CD14-positive monocyte (primary cell): ENCODE results near the gene TBC1D30. TPM values are rescaled to one million over a fixed set of nuclear protein-coding genes. Genes with fewer than 3 reads are reported as not detected.

Experiments
- DNase-seq, 3 donors: peaks; one replicate each; pipeline ENCODE4 v3.0.0-alpha.2; 2011 to 2022
- H2AFZ ChIP-seq: 2 replicates; pipeline ENCODE4 v1.6.0; 2012; ENCODE audit warnings: mild to moderate bottlenecking, low read depth, low read length, inconsistent platforms; ENCODE audit not compliant: insufficient read depth, poor library complexity, severe bottlenecking
- H3K27ac ChIP-seq, 2 donors: 1 replicate in 1 of 2; 2 replicates in 1 of 2; pipeline ENCODE4 v1.5.1; 2012 to 2013; ENCODE audit warnings: low read length in 2 of 2, control low read depth in 1 of 2, inconsistent platforms in 1 of 2, low read depth in 1 of 2, mild to moderate bottlenecking in 1 of 2
- H3K27me3 ChIP-seq, 2 donors: one replicate each; pipeline versions ENCODE4 v1.6.0 to v1.6.1; 2011 to 2013; ENCODE audit warnings: low read length in 2 of 2; ENCODE audit not compliant: control insufficient read depth in 2 of 2, insufficient read depth in 2 of 2
- H3K36me3 ChIP-seq, 2 donors: replicated peaks in 1 of 2; 1 replicate in 1 of 2; 2 replicates in 1 of 2; pipeline versions ENCODE4 v1.5.1 to v1.6.1; 2012 to 2013; ENCODE audit warnings: low read length in 2 of 2, control low read depth in 1 of 2, inconsistent platforms in 1 of 2, mild to moderate bottlenecking in 1 of 2; ENCODE audit not compliant: insufficient read depth in 2 of 2, control insufficient read depth in 1 of 2
- H3K4me1 ChIP-seq, 2 donors: 1 replicate in 1 of 2; 2 replicates in 1 of 2; pipeline versions ENCODE4 v1.5.1 to v1.6.1; 2012 to 2013; ENCODE audit warnings: low read length in 2 of 2, control low read depth in 1 of 2, inconsistent platforms in 1 of 2, mild to moderate bottlenecking in 1 of 2, moderate library complexity in 1 of 2; ENCODE audit not compliant: insufficient read depth in 2 of 2, control insufficient read depth in 1 of 2
- H3K4me2 ChIP-seq: replicated peaks from 2 replicates; pipeline ENCODE3; 2012; ENCODE audit warnings: low read length, moderate library complexity, mild to moderate bottlenecking; ENCODE audit not compliant: poor library complexity, severe bottlenecking; ENCODE audit errors: extremely low read depth
- H3K4me3 ChIP-seq, 3 experiments: fragments of 200-600 bp in 1 of 3; sonication (generic) in 1 of 3; replicated peaks in 1 of 3; 1 replicate in 2 of 3; 2 replicates in 1 of 3; pipeline ENCODE4 v1.5.1; 2011 to 2013; ENCODE audit warnings: low read length in 3 of 3, mild to moderate bottlenecking in 3 of 3, control low read depth in 2 of 3, low read depth in 2 of 3, inconsistent platforms in 1 of 3, moderate library complexity in 1 of 3
- H3K79me2 ChIP-seq: 2 replicates; pipeline ENCODE4 v1.6.0; 2012; ENCODE audit warnings: mild to moderate bottlenecking, control low read depth, inconsistent platforms, low read length, moderate library complexity; ENCODE audit not compliant: insufficient read depth
- H3K9ac ChIP-seq: 2 replicates; pipeline ENCODE4 v1.6.0; 2017; ENCODE audit warnings: low read length, mild to moderate bottlenecking; ENCODE audit not compliant: insufficient read depth, poor library complexity, severe bottlenecking
- H3K9me3 ChIP-seq, 2 donors: replicated peaks in 1 of 2; 1 replicate in 1 of 2; 2 replicates in 1 of 2; pipeline versions ENCODE4 v1.5.1 to v1.6.1; 2012 to 2013; ENCODE audit warnings: low read length in 2 of 2, control low read depth in 1 of 2; ENCODE audit not compliant: control insufficient read depth in 1 of 2, insufficient read depth in 1 of 2
- H4K20me1 ChIP-seq: 2 replicates; pipeline ENCODE4 v1.6.0; 2012; ENCODE audit warnings: mild to moderate bottlenecking, low read length, control low read depth, moderate library complexity; ENCODE audit not compliant: insufficient read depth
- H3K27ac Mint-ChIP-seq, 7 donors: one replicate each; pipeline ENCODE4 v1.8.0; 2020; ENCODE audit warnings: mild to moderate bottlenecking in 7 of 7, mixed read lengths in 7 of 7, moderate library complexity in 6 of 7, inconsistent platforms in 2 of 7
- H3K27me3 Mint-ChIP-seq, 3 donors: one replicate each; pipeline ENCODE4 v1.8.0; 2021 to 2022; ENCODE audit warnings: low read depth in 3 of 3, mild to moderate bottlenecking in 3 of 3, mixed read lengths in 3 of 3, moderate library complexity in 3 of 3, inconsistent platforms in 1 of 3
- H3K36me3 Mint-ChIP-seq, 2 donors: one replicate each; pipeline ENCODE4 v1.8.0; 2020; ENCODE audit warnings: mixed read lengths in 2 of 2, inconsistent platforms in 1 of 2, mild to moderate bottlenecking in 1 of 2
- H3K4me1 Mint-ChIP-seq: one replicate; pipeline ENCODE4 v1.8.0; 2020; ENCODE audit warnings: mild to moderate bottlenecking, mixed read lengths
- H3K4me3 Mint-ChIP-seq, 2 donors: one replicate each; pipeline ENCODE4 v1.8.0; 2020; ENCODE audit warnings: mild to moderate bottlenecking in 2 of 2, mixed read lengths in 2 of 2, moderate library complexity in 1 of 2
- H3K9me3 Mint-ChIP-seq, 7 donors: one replicate each; pipeline ENCODE4 v1.8.0; 2020 to 2022; ENCODE audit warnings: mixed read lengths in 7 of 7, mild to moderate bottlenecking in 6 of 7, moderate library complexity in 6 of 7, inconsistent platforms in 2 of 7
- WGBS: methylation state at CpG from one replicate; pipeline ENCODE4 v1.1.5; 2013; ENCODE audit warnings: missing lambda C conversion rate; ENCODE audit not compliant: insufficient coverage; 5-methylcytosine and 5-hydroxymethylcytosine counted together
- intact Hi-C, 2 donors: fragments of 100-400 bp; cut with micrococcal nuclease; formaldehyde crosslinking; loops; one replicate each; pipeline versions ENCODE4 v1.15.0 to v1.15.1; 2023
- polyA plus RNA-seq, 3 donors: library from polyadenylated mRNA; depleted of rRNA in 1 of 3; unstranded in 2 of 3; stranded (reverse) in 1 of 3; fragments of 300-500 nt in 2 of 3; fragments of >200 nt in 1 of 3; fragmentation: Illumina TruSeq in 2 of 3; gene quantifications; 1 replicate in 2 of 3; 2 replicates in 1 of 3; pipeline ENCODE4 v1.2.3, GENCODE V29; 2012 to 2021
- TF ChIP-seq, protein P1 (sequence below): fragments of 200-600 bp; IDR thresholded peaks from one replicate; pipeline ENCODE4 v1.8.0; 2022; ENCODE audit warnings: antibody characterized with exemption, mild to moderate bottlenecking

The TBC1D30 gene
- polyA plus RNA-seq, 3 donors, result 1.1 to 2.8 (median 2.7) TPM

DNA sequence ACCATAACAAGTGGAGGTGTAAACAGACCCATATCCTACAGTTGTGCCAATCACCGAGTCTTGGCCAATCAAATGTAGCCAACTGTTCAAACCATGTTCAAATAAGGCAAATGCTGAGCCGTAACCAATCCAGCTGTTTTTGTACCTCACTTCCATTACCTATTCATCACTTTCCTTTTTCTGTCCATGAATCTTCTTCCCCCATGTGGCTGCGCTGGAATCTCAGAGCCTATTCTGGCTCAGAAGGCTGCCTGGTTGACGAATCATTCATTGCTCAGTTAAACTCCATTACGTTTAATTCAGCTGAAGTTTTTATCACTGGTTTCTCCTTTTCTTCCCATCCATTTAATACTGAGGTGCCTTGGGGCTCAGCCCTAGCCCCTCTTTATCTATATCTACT, 71.1 kb downstream of the TBC1D30 start:
- Histone ChIP-seq H3K4me2 (no peak overlapping the region), H3K4me1 (no peaks in the 10 kb centered on the region)
- 90% methylated on average over 5 of the region's 5 CpGs for WGBS

DNA sequence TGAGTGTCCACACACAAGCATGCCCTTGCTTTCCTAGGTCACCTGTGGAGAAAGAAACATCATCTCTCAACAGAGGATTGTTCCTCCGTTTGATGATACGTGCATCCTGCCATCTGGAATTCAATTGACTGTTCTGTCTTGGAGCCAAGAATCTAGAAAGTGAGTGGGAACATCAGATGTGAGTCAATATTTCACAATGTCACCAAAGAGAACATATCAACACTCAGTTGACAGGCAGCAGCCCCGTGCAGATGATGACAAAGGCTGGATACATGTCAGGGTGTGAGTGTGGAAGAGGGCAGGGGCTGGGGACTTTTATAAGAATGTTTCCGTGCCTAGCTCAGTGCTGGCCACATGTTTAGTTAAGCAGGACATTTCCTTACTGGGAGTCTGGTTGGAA, 76.1 kb downstream of the TBC1D30 start:
- no peak overlapping the region for H3K27ac Mint-ChIP-seq

More for the DNA sequence above, 71.1 kb downstream of the TBC1D30 start:
- no peak for DNase-seq
- no peak overlapping the region for H2AFZ ChIP-seq
- H3K27me3 ChIP-seq, result peaks cover 21% of the 10 kb centered on the region in 2 donors
- intact Hi-C loops, result no loop called here
- no peaks in the 10 kb centered on the region for H3K9me3 Mint-ChIP-seq
- H3K9ac ChIP-seq, result no peak overlapping the region
- no peak overlapping the region for H3K4me3 ChIP-seq
- H3K79me2 ChIP-seq, result no peaks in the 10 kb centered on the region
- TF ChIP-seq, protein P1, sequence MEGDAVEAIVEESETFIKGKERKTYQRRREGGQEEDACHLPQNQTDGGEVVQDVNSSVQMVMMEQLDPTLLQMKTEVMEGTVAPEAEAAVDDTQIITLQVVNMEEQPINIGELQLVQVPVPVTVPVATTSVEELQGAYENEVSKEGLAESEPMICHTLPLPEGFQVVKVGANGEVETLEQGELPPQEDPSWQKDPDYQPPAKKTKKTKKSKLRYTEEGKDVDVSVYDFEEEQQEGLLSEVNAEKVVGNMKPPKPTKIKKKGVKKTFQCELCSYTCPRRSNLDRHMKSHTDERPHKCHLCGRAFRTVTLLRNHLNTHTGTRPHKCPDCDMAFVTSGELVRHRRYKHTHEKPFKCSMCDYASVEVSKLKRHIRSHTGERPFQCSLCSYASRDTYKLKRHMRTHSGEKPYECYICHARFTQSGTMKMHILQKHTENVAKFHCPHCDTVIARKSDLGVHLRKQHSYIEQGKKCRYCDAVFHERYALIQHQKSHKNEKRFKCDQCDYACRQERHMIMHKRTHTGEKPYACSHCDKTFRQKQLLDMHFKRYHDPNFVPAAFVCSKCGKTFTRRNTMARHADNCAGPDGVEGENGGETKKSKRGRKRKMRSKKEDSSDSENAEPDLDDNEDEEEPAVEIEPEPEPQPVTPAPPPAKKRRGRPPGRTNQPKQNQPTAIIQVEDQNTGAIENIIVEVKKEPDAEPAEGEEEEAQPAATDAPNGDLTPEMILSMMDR, result no peak
- no peak overlapping the region for H3K27ac ChIP-seq
- H3K27ac Mint-ChIP-seq, result no peak overlapping the region
- no peak overlapping the region for H3K4me3 Mint-ChIP-seq
- H3K4me1 Mint-ChIP-seq, result no peaks in the 10 kb centered on the region
- H3K36me3 Mint-ChIP-seq, result no peaks in the 10 kb centered on the region
- no peaks in the 10 kb centered on the region for H4K20me1 ChIP-seq
- peaks cover 2 to 5% (median 3%) of the 10 kb centered on the region in 3 donors for H3K27me3 Mint-ChIP-seq
- H3K9me3 ChIP-seq, result no peaks in the 10 kb centered on the region
- no peaks in the 10 kb centered on the region for H3K36me3 ChIP-seq

More for the DNA sequence above, 76.1 kb downstream of the TBC1D30 start:
- no peak overlapping the region for H3K9ac ChIP-seq
- DNase-seq, result no peak
- no peak overlapping the region for H3K27ac ChIP-seq
- no peaks in the 10 kb centered on the region for H3K36me3 ChIP-seq
- Mint-ChIP-seq H3K4me3 (no peak overlapping the region), H3K4me1 (no peaks in the 10 kb centered on the region), H3K36me3 (no peaks in the 10 kb centered on the region), H3K9me3 (no peaks in the 10 kb centered on the region), H3K27me3 (peaks cover 4 to 17% (median 14%) of the 10 kb centered on the region in 3 donors)
- H4K20me1 ChIP-seq, result no peaks in the 10 kb centered on the region
- no peak overlapping the region for H2AFZ ChIP-seq
- no peak overlapping the region for H3K4me3 ChIP-seq
- peaks cover 14 to 17% of the 10 kb centered on the region in 2 donors for H3K27me3 ChIP-seq
- no peaks in the 10 kb centered on the region for H3K79me2 ChIP-seq
- intact Hi-C loops, result no loop called here
- TF ChIP-seq, protein P1, result no peak
- H3K4me2 ChIP-seq, result no peak overlapping the region
- H3K4me1 ChIP-seq, result no peaks in the 10 kb centered on the region
- no CpG with 5 or more reads among the region's 4 CpGs for WGBS
- H3K9me3 ChIP-seq, result no peaks in the 10 kb centered on the region
